H1 (cell line): ENCODE measurements around the gene SLC46A3. TPM values are rescaled to one million over a fixed set of nuclear protein-coding genes. Genes with fewer than 3 reads are reported as not detected.

Source experiments
- BACH1 ChIP-seq: IDR thresholded peaks from 2 replicates; pipeline ENCODE4 v1.6.1; 2012; ENCODE audit warnings: low read length, improper control_type of control experiment
- CBX8 ChIP-seq: fragments of 300-800, 300-1000 bp; sonication (generic); IDR thresholded peaks from 2 replicates; pipeline ENCODE4 v1.7.1; 2016; ENCODE audit warnings: low read depth, low read length, borderline replicate concordance
- RAD21 ChIP-seq, 2 experiments: IDR thresholded peaks in 1 of 2; conservative IDR thresholded peaks in 1 of 2; 2 replicates each; pipeline ENCODE4 v1.6.1; 2011; ENCODE audit warnings: low read depth in 2 of 2, low read length in 2 of 2, improper control_type of control experiment in 1 of 2, inconsistent platforms in 1 of 2, mild to moderate bottlenecking in 1 of 2, moderate library complexity in 1 of 2
- RNF2 ChIP-seq: fragments of 200-900, 300-1000 bp; sonication (generic); IDR thresholded peaks from 2 replicates; pipeline ENCODE4 v1.7.1; 2016; ENCODE audit warnings: borderline replicate concordance, low read depth, mild to moderate bottlenecking, antibody characterized with exemption, low read length; ENCODE audit not compliant: poor library complexity, severe bottlenecking; ENCODE audit errors: missing control alignments
- SIRT6 ChIP-seq: IDR thresholded peaks from one replicate; pipeline ENCODE4 v1.7.1; 2012; ENCODE audit warnings: low read length, inconsistent platforms
- SP4 ChIP-seq: IDR thresholded peaks from 2 replicates; pipeline ENCODE4 v1.6.1; 2012; ENCODE audit warnings: low read length, inconsistent platforms
- TEAD4 ChIP-seq: IDR thresholded peaks from 2 replicates; pipeline ENCODE4 v1.6.1; 2012; ENCODE audit warnings: low read depth, low read length, inconsistent platforms, mixed read lengths
- polyA plus RNA-seq, 7 experiments: library from polyadenylated mRNA; depleted of rRNA in 3 of 7; stranded (reverse) in 5 of 7; unstranded in 2 of 7; fragments of >200 nt in 5 of 7; fragments of 200-250 nt in 2 of 7; gene quantifications; 1 replicate in 5 of 7; 2 replicates in 1 of 7; 4 replicates in 1 of 7; pipeline versions ENCODE4 v1.2.1 to v1.2.3, GENCODE V29; 2011 to 2013; ENCODE audit warnings: missing spikeins in 2 of 7, mixed read lengths in 2 of 7
- total RNA-seq: library from RNA; stranded (reverse); fragmentation: NEBNext Ultra II Directional; extraction: Animal tissue kit (Norgen Biotek cat#: 25700); gene quantifications from 2 replicates; pipeline ENCODE4 v1.2.1, GENCODE V29; 2021

Gene SLC46A3
- total and polyA plus RNA-seq, 2 of the 8 experiments (the other 6 are each of a cell fraction or from before 2014, with no cell fraction given) = 0.39 to 0.67 TPM

GRCh38 chr13:28680541-28680940 is 38.2 kb downstream of the SLC46A3 start (continued):
- TF ChIP-seq SP4 (no peak), SIRT6 (no peak), TEAD4 (no peak), BACH1 (no peak), RNF2 (no peak), CBX8 (no peak), RAD21 (IDR thresholded peaks at IDR 0.05 in 1 of 2, conservative IDR thresholded peaks at IDR 0.05 in 1 of 2; ENCODE audit: low read depth in 2 of 2, low read length in 2 of 2) (no peak)
